GM19463 (cell line): ENCODE measurements around the gene GPR153.
A peak's percentile ranks its signal among the peaks of the same experiment; 100 is the strongest.
"Not testable (repeated sequence)": the region's sequence is repeated elsewhere in the genome, so short reads cannot be mapped to it uniquely, and the experiment has no call there.

Experiments used
- ATAC-seq: cut with Tn5 transposase; IDR thresholded peaks from one replicate; pipeline ENCODE4 v1.9.1; 2021; ENCODE audit warnings: mild to moderate bottlenecking, moderate library complexity; ENCODE audit not compliant: unreplicated experiment

Gene GPR153

GRCh38 chr1:6235296-6235677 is 25.6 kb downstream of the GPR153 start:
- peak; percentile 11 for ATAC-seq

- ATAC-seq, result no peak
Observed at GRCh38 chr1:6234502-6235295, 26.2 kb downstream of the GPR153 start.

GRCh38 chr1:6233376-6233775 is 27.5 kb downstream of the GPR153 start:
- ATAC-seq, result no peak

GRCh38 chr1:6225651-6226050 is 35.2 kb downstream of the GPR153 start:
- ATAC-seq, result no peak

GRCh38 chr1:6224718-6225117 is 36.2 kb downstream of the GPR153 start:
- no peak for ATAC-seq

GRCh38 chr1:6223617-6224016 is 37.3 kb downstream of the GPR153 start:
- ATAC-seq, result no peak

- no peak for ATAC-seq
Observed at GRCh38 chr1:6222636-6223035, 38.3 kb downstream of the GPR153 start.

- ATAC-seq, result no peak
Observed at GRCh38 chr1:6221210-6221784, 39.6 kb downstream of the GPR153 start.

GRCh38 chr1:6220236-6220635 is 40.7 kb downstream of the GPR153 start:
- no peak for ATAC-seq

- ATAC-seq, result not testable (repeated sequence)
Observed at GRCh38 chr1:6219641-6220040, 41.3 kb downstream of the GPR153 start.

GRCh38 chr1:6218375-6219164 is 42.3 kb downstream of the GPR153 start:
- ATAC-seq, result no peak

- no peak for ATAC-seq
Observed at GRCh38 chr1:6212193-6212959, 48.5 kb downstream of the GPR153 start.

GRCh38 chr1:6211731-6212130 is 49.2 kb downstream of the GPR153 start:
- ATAC-seq, result no peak

- ATAC-seq, result no peak
Observed at GRCh38 chr1:6210591-6211355, 50.1 kb downstream of the GPR153 start.

GRCh38 chr1:6209661-6210580 is 51.0 kb downstream of the GPR153 start:
- no peak for ATAC-seq

GRCh38 chr1:6208723-6209660 is 51.9 kb downstream of the GPR153 start:
- ATAC-seq, result no peak

GRCh38 chr1:6207921-6208320 is 53.0 kb downstream of the GPR153 start:
- ATAC-seq, result no peak
